GM10847 (cell line): ENCODE data around the gene HFE.

ENCODE experiments used
- POLR2A ChIP-seq: IDR thresholded peaks from 2 replicates; pipeline ENCODE4 v1.6.1; 2011; ENCODE audit not compliant: insufficient read length; ENCODE audit errors: extremely low read depth

HFE gene

DNA sequence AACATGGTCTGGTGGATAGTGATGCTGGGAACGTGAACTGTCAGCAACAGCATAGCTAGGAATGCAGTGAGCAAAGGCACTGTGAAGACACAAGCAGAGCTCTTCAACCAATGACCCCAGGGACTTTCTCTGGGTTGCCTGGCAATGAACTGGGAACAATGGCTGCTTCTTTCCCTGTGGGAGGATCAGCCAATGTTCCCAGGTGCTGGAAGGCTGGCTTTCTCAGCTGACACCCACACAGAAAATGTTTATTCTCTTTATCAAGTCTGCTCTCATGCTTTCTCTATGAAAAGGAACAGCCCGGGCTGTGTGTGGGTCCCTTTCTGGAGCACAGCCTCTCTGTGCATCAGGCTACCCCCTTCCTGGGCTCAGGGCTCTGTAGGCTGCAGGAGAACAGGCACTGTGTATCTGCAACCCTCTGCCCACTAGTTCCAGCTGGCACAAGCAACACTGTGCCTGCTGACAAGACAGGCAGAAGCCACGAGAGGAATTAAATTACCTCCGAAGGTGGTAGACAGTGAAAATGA is 54.2 kb downstream of the HFE start:
- no peak for TF ChIP-seq POLR2A

DNA sequence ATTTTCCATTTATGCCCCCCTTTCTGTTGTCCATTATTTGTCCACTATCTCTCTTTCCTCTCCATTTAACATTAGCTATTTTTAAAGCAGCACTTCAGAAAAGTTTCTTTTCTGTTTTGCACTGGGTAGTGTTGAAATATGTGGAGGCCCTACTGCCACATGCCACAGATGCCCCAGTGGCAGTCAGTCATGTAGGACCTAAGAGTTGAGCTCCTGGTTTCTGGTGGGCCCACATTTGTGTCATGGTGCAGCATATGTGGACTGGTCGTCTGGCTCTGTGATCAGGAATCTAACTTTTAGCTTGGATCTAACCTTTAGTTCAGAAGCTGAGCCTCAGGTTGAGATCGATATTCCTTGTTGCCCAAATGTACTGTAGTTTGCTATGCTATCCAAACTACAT is 54.8 kb downstream of the HFE start:
- TF ChIP-seq POLR2A = no peak
